K562 (cell line): ENCODE measurements around the gene STMN3. TPM values are rescaled to one million over a fixed set of nuclear protein-coding genes. Genes with fewer than 3 reads are reported as not detected.

Source experiments
- ATAC-seq: fragments of 200-7000 bp; cut with Tn5 transposase; 3 replicates; pipeline ENCODE4 v1.9.1; 2020; ENCODE audit warnings: moderate library complexity
- BruUV-seq: library from RNA; stranded (reverse); fragments of 400-500 nt; replicated peaks from 2 replicates; lab custom pipeline; 2021; lab: Mats Ljungman, UMichigan
- CTCF ChIA-PET: fragments of 300-600 bp; formaldehyde crosslinking; extraction: SDS; loops from one replicate; lab custom pipeline; 2021; ENCODE audit warnings: low intra/inter-chr PET ratio; lab: Yijun Ruan, JAX
- POLR2A ChIA-PET: fragments of 300-600, 350-650 bp; sonication (Branson Sonifier 250); formaldehyde crosslinking; extraction: SDS; loops from one replicate; lab custom pipeline; 2021; ENCODE audit warnings: antibody characterized with exemption, inconsistent platforms; lab: Yijun Ruan, JAX
- DNase-seq, 4 experiments: peaks; one replicate each; pipeline versions ENCODE4 v3.0.0 to v3.0.0-alpha.2; 2011 to 2018; ENCODE audit warnings: low spot score in 3 of 4, mixed read lengths in 3 of 4; ENCODE audit errors: extremely low read depth in 1 of 4
- FAIRE-seq: peaks from 2 replicates; lab custom pipeline; 2011; peaks lifted over from hg19 to GRCh38; lab: Jason Lieb, UNC
- H2AFZ ChIP-seq: 2 replicates; pipeline ENCODE4 v1.6.0; 2011; ENCODE audit warnings: low read depth, low read length, control low read depth, inconsistent platforms
- H3K27ac ChIP-seq: fragments of 200-600 bp; 3 replicates; pipeline ENCODE4 v1.8.0; 2011; ENCODE audit warnings: low read depth, mild to moderate bottlenecking, control low read depth, inconsistent platforms, low read length, moderate library complexity, mixed read lengths; ENCODE audit errors: extremely low read depth
- H3K27me3 ChIP-seq, 2 experiments: fragments of 300-600 bp in 1 of 2; 2 replicates in 1 of 2; 3 replicates in 1 of 2; pipeline versions ENCODE4 v1.6.0 to v1.8.0; 2011; ENCODE audit warnings: inconsistent platforms in 2 of 2, low read length in 2 of 2, mild to moderate bottlenecking in 1 of 2, mixed read lengths in 1 of 2, moderate library complexity in 1 of 2; ENCODE audit not compliant: control insufficient read depth in 2 of 2, insufficient read depth in 2 of 2
- H3K36me3 ChIP-seq: fragments of 300-600 bp; 3 replicates; pipeline ENCODE4 v1.8.0; 2011; ENCODE audit warnings: mild to moderate bottlenecking, low read length, inconsistent platforms; ENCODE audit not compliant: control insufficient read depth, insufficient read depth
- H3K4me1 ChIP-seq, 2 experiments: fragments of 200-600 bp in 1 of 2; replicated peaks in 1 of 2; 2 replicates in 1 of 2; 3 replicates in 1 of 2; pipeline versions ENCODE4 v1.5.1 to v1.8.0; 2011; ENCODE audit warnings: inconsistent platforms in 2 of 2, low read length in 2 of 2, mild to moderate bottlenecking in 1 of 2, mixed read lengths in 1 of 2, moderate library complexity in 1 of 2; ENCODE audit not compliant: control insufficient read depth in 2 of 2, insufficient read depth in 2 of 2
- H3K4me2 ChIP-seq: 2 replicates; pipeline ENCODE4 v1.6.1; 2011; ENCODE audit warnings: low read length, control low read depth, inconsistent platforms, mixed read lengths; ENCODE audit not compliant: insufficient read depth
- H3K4me3 ChIP-seq: fragments of 200-600 bp; sonication (generic), shearing (Covaris generic); 2 replicates; pipeline ENCODE4 v1.5.1; 2016; ENCODE audit warnings: control low read depth, inconsistent platforms
- H3K79me2 ChIP-seq: fragments of 200-600 bp; 3 replicates; pipeline ENCODE4 v1.8.0; 2011; ENCODE audit warnings: low read length, inconsistent platforms; ENCODE audit not compliant: control insufficient read depth, insufficient read depth
- H3K9ac ChIP-seq, 2 experiments: 2 replicates each; pipeline versions ENCODE4 v1.6.0 to v1.6.1; 2011; ENCODE audit warnings: low read depth in 2 of 2, low read length in 2 of 2, control low read depth in 1 of 2, inconsistent platforms in 1 of 2, mild to moderate bottlenecking in 1 of 2, mixed read lengths in 1 of 2; ENCODE audit not compliant: insufficient read depth in 1 of 2
- H3K9me1 ChIP-seq: one replicate; pipeline ENCODE4 v1.6.0; 2011; ENCODE audit warnings: inconsistent platforms, mild to moderate bottlenecking, low read length, moderate library complexity; ENCODE audit not compliant: control insufficient read depth, insufficient read depth
- H3K9me3 ChIP-seq: replicated peaks from 2 replicates; pipeline ENCODE4 v1.5.1; 2011; ENCODE audit warnings: low read depth, low read length, inconsistent platforms; ENCODE audit not compliant: control insufficient read depth, insufficient read depth
- H4K20me1 ChIP-seq: replicated peaks from 2 replicates; pipeline ENCODE4 v1.6.1; 2011; ENCODE audit warnings: low read length, inconsistent platforms, mixed read lengths; ENCODE audit not compliant: control insufficient read depth, insufficient read depth
- GABPA ChIP-seq: fragments of 200-800 bp; sonication (Bioruptor generic); conservative IDR thresholded peaks from 2 replicates; pipeline ENCODE4 v1.6.1; 2016; ENCODE audit warnings: low read depth, missing genetic modification characterization, missing compliant biosample characterization
- MAFK ChIP-seq: IDR thresholded peaks from 2 replicates; pipeline ENCODE4 v1.6.1; 2011; ENCODE audit warnings: low read length, improper control_type of control experiment
- POLR2AphosphoS2 ChIP-seq: IDR thresholded peaks from 2 replicates; pipeline ENCODE4 v1.6.1; 2012; ENCODE audit warnings: low read length, improper control_type of control experiment
- STAT5B ChIP-seq: fragments of 250-450 bp; sonication (Bioruptor Pico); IDR thresholded peaks from 2 replicates; pipeline ENCODE4 v1.8.0; 2021; ENCODE audit warnings: mild to moderate bottlenecking, inconsistent platforms
- TEAD1 ChIP-seq, 2 experiments: fragments of 450-650 bp in 1 of 2; sonication (generic) in 1 of 2; formaldehyde crosslinking; IDR thresholded peaks; 2 replicates each; pipeline versions ENCODE4 v1.4.0 to v1.8.0; 2020 to 2022; ENCODE audit warnings: mild to moderate bottlenecking in 2 of 2, missing genetic modification reagents in 1 of 2
- ZFP30 ChIP-seq: fragments of 250-450 bp; sonication (Bioruptor Pico); IDR thresholded peaks from 2 replicates; pipeline ENCODE4 v1.8.0; 2022; ENCODE audit warnings: moderate library complexity, mild to moderate bottlenecking, inconsistent platforms, borderline replicate concordance
- ZNF3 ChIP-seq: fragments of 250-450 bp; sonication (Bioruptor Pico); IDR thresholded peaks from 2 replicates; pipeline ENCODE4 v1.5.0; 2021; ENCODE audit warnings: mild to moderate bottlenecking, moderate library complexity
- WGBS: fragments of 100-300 bp; shearing (Covaris generic); methylation state at CpG from one replicate; pipeline ENCODE4 v1.1.6; 2016; ENCODE audit warnings: low coverage, mixed read lengths; ENCODE audit not compliant: insufficient coverage; ENCODE audit errors: missing lambda C conversion rate; 5-methylcytosine and 5-hydroxymethylcytosine counted together
- in situ Hi-C: fragments of 300-500 bp; cut with MboI; formaldehyde crosslinking; loops from 4 replicates; pipeline ENCODE4 v1.15.0; 2018; ENCODE audit warnings: inconsistent platforms, mixed read lengths
- intact Hi-C: fragments of 100-400 bp; cut with micrococcal nuclease; formaldehyde crosslinking; loops from 2 replicates; pipeline ENCODE4 v1.14.2; 2022
- polyA plus RNA-seq, 8 experiments: library from polyadenylated mRNA; depleted of rRNA in 4 of 8; stranded (reverse) in 5 of 8; unstranded in 3 of 8; fragments of >200 nt; fragmentation: Nextera tagmentation in 2 of 8; fragmentation: Illumina TruSeq in 1 of 8; extraction: Ambion mirVana in 2 of 8; extraction: Trizol in 1 of 8; gene quantifications; 2 replicates each; pipeline versions ENCODE4 v1.2.1 to v1.2.3, GENCODE V29; 2011 to 2014; ENCODE audit warnings: inconsistent platforms in 1 of 8, missing spikeins in 1 of 8
- total RNA-seq, 7 experiments: library from RNA; depleted of rRNA in 6 of 7; stranded (reverse); fragments of >200 nt in 6 of 7; fragmentation: Illumina TruSeq in 2 of 7; extraction: Trizol in 2 of 7; gene quantifications; 2 replicates each; pipeline versions ENCODE4 v1.2.1 to v1.2.3, GENCODE V29; 2011 to 2021; ENCODE audit warnings: low replicate concordance in 1 of 7
- TF ChIP-seq, protein P1 (sequence below): sonication (generic); formaldehyde crosslinking; IDR thresholded peaks from 2 replicates; pipeline ENCODE4 v1.8.1; 2023; ENCODE audit warnings: mild to moderate bottlenecking, missing genetic modification reagents
- TF ChIP-seq, protein P2 (sequence below): sonication (generic); formaldehyde crosslinking; IDR thresholded peaks from 2 replicates; pipeline ENCODE4 v1.8.0; 2022; ENCODE audit warnings: mild to moderate bottlenecking, missing genetic modification reagents
- TF ChIP-seq, protein P3 (sequence below): fragments of 450-650 bp; IDR thresholded peaks from 2 replicates; pipeline ENCODE4 v1.6.1; 2018; ENCODE audit warnings: mild to moderate bottlenecking, low read depth; ENCODE audit not compliant: partially characterized antibody

The STMN3 gene
- total and polyA plus RNA-seq, 9 of the 15 experiments (the other 6 are each of a cell fraction or from before 2014, with no cell fraction given) = 0.70 to 65.6 (median 29.4) TPM

DNA sequence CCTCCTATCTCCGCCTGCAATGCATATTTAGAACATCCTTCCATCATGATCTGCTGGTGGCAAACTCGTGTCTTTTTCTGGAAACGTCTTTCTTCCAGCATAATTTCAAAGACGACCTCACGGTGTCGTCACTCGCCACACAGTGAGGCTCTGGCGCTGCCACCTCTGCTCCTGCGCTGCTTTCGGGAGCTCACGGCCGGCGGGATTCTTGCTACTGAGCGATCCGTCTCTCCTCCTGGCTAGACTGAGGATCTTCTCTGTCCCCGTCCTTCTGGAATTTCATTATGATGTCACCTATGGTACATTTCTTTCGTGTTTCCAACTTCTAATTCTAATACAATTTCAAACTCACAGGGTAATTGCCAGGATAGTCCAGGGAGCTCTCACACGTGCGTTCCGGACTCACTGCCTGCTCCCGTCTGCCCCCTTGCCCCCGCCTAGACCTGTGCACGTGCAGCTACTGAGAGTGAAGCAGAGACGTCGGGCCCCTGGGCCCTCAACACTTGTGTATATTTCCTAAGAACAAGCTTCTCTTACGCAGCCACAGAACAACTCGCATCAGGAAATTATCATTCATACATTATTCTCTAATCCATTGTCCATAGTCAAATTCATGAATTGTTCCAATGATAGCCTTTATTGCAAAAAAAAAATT, 53.7 kb downstream of the STMN3 start:
- ATAC-seq (no peak), DNase-seq (no peak), FAIRE-seq (no peak)
- 85% methylated on average over 27 of the region's 27 CpGs for WGBS
- in situ Hi-C loops = no loop called here
- TF ChIP-seq, protein P1, sequence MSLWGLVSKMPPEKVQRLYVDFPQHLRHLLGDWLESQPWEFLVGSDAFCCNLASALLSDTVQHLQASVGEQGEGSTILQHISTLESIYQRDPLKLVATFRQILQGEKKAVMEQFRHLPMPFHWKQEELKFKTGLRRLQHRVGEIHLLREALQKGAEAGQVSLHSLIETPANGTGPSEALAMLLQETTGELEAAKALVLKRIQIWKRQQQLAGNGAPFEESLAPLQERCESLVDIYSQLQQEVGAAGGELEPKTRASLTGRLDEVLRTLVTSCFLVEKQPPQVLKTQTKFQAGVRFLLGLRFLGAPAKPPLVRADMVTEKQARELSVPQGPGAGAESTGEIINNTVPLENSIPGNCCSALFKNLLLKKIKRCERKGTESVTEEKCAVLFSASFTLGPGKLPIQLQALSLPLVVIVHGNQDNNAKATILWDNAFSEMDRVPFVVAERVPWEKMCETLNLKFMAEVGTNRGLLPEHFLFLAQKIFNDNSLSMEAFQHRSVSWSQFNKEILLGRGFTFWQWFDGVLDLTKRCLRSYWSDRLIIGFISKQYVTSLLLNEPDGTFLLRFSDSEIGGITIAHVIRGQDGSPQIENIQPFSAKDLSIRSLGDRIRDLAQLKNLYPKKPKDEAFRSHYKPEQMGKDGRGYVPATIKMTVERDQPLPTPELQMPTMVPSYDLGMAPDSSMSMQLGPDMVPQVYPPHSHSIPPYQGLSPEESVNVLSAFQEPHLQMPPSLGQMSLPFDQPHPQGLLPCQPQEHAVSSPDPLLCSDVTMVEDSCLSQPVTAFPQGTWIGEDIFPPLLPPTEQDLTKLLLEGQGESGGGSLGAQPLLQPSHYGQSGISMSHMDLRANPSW = no peak
- no peak for TF ChIP-seq ZNF3 (CRISPR knock-in tag)
- no peak for TF ChIP-seq MAFK
- TF ChIP-seq GABPA (tag) = no peak
- no peak for TF ChIP-seq POLR2AphosphoS2
- TF ChIP-seq, protein P2, sequence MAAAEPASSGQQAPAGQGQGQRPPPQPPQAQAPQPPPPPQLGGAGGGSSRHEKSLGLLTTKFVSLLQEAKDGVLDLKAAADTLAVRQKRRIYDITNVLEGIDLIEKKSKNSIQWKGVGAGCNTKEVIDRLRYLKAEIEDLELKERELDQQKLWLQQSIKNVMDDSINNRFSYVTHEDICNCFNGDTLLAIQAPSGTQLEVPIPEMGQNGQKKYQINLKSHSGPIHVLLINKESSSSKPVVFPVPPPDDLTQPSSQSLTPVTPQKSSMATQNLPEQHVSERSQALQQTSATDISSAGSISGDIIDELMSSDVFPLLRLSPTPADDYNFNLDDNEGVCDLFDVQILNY (CRISPR knock-in tag) = no peak
- TF ChIP-seq ZFP30 (CRISPR knock-in tag) = no peak
- no peak for TF ChIP-seq STAT5B (CRISPR knock-in tag)
- TF ChIP-seq, protein P3, sequence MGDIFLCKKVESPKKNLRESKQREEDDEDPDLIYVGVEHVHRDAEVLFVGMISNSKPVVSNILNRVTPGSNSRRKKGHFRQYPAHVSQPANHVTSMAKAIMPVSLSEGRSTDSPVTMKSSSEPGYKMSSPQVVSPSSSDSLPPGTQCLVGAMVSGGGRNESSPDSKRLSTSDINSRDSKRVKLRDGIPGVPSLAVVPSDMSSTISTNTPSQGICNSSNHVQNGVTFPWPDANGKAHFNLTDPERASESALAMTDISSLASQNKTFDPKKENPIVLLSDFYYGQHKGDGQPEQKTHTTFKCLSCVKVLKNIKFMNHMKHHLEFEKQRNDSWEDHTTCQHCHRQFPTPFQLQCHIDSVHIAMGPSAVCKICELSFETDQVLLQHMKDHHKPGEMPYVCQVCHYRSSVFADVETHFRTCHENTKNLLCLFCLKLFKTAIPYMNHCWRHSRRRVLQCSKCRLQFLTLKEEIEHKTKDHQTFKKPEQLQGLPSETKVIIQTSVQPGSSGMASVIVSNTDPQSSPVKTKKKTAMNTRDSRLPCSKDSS = no peak
- no peak for TF ChIP-seq TEAD1 (CRISPR knock-in tag; IDR thresholded peaks at IDR 0.05)
- H3K27ac ChIP-seq = no peak overlapping the region
- ChIA-PET POLR2A (interaction anchor here (1.1 to 1.5 kb wide), 2 partner anchors 11 to 27 kb away, joined by 3 to 4 read pairs; partner anchors contain the start of gene GMEB2), CTCF (no interaction called here)
- no peaks in the 10 kb centered on the region for H4K20me1 ChIP-seq
- H3K9me1 ChIP-seq = peaks cover 9% of the 10 kb centered on the region
- no peaks in the 10 kb centered on the region for H3K9me3 ChIP-seq
- H2AFZ ChIP-seq = no peak overlapping the region
- H3K4me3 ChIP-seq = no peak overlapping the region
- peaks cover 52% of the 10 kb centered on the region; the same call in 2 of the 3 replicates for H3K36me3 ChIP-seq
- H3K9ac ChIP-seq = peak overlapping the region in 1 of 2 experiments; percentile 57; a peak in 1 of 4 replicates
- H3K4me2 ChIP-seq = no peak overlapping the region
- H3K4me1 ChIP-seq = peaks cover 0 to 10% of the 10 kb centered on the region in 2 experiments; a peak in 2 of 5 replicates
- intact Hi-C loops = no loop called here
- no peaks in the 10 kb centered on the region for H3K27me3 ChIP-seq
- H3K79me2 ChIP-seq = no peaks in the 10 kb centered on the region
- no TSS peak for BruUV-seq
